GM12892 (cell line): Measurements from ENCODE around the gene CHIT1.

Experiments
- POLR2A ChIP-seq: IDR thresholded peaks from 2 replicates; pipeline ENCODE4 v1.6.1; 2011; ENCODE audit warnings: low read depth, low read length, control low read depth
- TAF1 ChIP-seq: IDR thresholded peaks from 2 replicates; pipeline ENCODE4 v1.6.1; 2011; ENCODE audit warnings: low read depth, mild to moderate bottlenecking, control low read depth, low read length, borderline replicate concordance

DNA sequence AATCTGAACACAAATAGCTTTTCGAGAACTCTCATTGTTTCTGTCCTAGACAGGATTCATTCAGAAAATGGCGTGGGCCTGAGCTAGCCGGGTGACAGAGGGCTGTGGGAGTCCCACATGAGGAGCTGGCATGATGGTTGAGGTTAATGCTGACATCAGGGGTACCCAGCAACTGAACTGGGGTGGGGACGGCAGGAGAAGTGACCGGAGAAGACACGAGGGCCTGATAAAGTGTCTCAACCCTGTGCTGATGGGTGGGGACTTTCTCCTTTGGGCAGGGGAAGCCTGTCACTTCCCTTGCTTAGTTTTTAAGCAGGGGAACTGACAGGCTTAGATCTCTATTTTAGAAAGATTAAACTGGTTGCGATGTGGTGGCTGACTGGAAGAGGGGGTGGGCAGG, 14.6 kb downstream of the CHIT1 start:
- TF ChIP-seq POLR2A (no peak), TAF1 (no peak)
